ENCODE measurements around the gene ZNF778.
A peak's percentile ranks its signal among the peaks of the same experiment; 100 is the strongest.
"Not testable (repeated sequence)": the region's sequence is repeated elsewhere in the genome, so short reads cannot be mapped to it uniquely, and the experiment has no call there.

ZNF778 gene

DNA sequence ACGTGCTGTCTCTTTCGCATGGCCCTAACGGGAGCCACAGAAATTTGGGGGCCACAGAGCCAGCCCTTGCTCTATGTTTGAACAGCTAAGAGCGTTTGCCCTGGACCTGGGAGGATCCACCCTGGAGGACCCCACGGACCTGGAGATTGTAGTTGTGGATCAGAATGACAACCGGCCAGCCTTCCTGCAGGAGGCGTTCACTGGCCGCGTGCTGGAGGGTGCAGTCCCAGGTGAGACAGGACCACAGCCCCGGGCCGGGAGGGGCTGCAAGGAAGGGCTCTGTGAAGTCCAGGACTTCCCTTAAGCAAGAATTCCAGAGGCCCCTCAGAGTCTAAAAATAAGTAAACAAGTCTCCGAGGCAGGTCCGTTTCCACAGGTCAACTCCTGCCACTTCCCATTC is 34.0 kb upstream of the ZNF778 start:
- no peak for DNase-seq (ENCODE audit: low read depth)

DNA sequence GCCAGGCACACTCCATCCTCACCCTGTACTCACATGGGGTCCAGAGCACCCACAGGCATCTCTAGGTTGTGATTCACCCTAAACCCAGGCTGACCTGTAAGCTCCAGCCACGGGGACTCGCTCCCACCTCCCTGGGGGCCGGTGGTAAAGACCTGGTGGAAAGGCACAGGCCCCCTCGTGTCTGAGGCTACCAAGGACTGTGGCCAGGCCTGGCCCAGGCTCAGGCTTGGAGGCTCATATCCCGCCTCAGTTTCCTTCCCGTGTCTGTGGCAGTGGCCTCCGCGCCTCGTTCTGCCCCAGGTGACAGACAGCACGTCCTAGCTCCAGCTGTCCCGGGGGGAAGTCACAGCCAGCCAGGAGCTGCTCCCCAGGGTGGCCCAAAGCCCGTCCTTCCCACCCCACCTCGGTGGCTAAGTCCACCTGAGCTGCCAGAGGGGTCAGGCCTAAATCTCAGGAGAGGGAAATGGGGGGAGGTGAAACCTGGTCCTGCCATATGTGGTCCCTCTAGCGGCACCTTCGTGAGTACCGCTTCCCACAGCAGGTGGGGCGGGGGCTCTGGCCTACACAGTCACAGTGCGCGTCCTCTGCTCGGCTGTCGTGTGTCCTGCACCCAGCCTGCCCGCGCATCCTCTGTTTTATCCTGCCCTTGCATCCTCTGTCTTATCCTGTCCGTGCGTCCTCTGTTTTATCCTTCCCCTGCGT is 33.4 kb upstream of the ZNF778 start:
- no peak for DNase-seq (ENCODE audit: low read depth)

DNA sequence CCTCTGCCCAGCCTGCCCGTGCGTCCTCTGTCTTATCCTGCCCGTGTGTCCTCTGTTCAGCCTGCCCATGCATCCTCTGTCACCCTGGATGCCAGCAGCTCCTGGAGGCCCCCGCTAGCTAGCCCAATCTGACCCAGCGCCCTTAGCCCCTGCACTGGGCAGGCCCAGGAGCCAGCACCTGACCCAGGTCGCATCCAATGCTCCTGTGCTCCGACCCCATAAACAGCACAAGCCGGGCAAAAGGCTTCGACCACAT is 32.9 kb upstream of the ZNF778 start:
- DNase-seq (ENCODE audit: low read depth), result no peak

DNA sequence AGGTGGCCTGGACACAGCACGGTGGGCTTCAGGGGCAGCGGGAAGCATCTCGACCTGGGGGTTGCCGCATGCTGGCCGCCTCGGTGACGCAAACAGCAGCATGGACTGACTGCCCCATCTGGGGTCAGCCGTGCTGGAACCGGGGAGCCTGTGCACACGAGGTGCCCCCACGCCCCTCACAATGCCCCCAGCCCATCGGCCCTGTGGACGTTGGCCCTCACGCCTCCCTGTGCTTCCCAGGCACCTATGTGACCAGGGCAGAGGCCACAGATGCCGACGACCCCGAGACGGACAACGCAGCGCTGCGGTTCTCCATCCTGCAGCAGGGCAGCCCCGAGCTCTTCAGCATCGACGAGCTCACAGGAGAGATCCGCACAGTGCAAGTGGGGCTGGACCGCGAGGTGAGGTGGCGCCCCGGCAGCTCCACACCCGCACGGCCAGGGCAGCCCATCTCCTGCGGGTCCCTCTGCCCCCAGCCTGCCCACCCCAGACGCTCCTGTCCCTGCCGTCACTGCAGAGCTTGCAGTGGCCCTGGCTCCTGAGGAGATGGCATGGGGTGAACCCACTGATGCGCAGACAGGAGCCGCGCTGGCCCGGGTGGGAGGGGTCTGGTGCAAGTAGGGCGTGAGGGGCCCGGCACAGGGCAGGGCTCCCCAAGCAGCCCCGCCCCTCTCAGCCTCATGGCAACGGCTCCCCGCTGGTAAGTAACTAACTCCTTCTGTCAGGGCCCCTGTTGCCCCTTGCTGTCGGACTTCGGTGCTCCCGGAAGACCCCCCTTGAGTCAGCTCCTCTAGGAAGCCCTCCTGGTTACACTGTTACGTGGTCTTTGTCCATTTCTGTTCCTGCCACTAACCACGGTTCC is 32.3 kb upstream of the ZNF778 start:
- no peak for DNase-seq (ENCODE audit: low read depth)

DNA sequence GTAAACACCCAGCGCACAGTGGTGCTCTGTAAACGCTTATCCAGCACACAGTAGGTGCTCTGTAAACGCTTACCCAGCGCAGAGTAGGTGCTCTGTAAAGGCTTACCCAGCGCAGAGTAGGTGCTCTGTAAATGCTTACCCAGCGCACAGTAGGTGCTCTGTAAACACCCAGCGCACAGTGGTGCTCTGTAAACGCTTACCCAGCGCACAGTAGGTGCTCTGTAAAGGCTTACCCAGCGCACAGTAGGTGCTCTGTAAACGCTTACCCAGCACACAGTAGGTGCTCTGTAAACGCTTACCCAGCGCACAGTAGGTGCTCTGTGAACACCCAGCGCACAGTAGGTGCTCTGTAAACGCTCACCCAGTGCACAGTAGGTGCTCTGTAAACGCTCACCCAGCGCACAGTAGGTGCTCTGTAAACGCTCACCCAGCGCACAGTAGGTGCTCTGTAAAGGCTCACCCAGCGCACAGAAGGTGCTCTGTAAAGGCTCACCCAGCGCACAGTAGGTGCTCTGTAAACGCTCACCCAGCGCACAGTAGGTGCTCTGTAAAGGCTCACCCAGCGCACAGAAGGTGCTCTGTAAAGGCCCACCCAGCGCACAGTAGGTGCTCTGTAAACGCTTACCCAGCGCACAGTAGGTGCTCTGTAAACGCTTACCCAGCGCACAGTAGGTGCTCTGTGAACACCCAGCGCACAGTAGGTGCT is 31.5 kb upstream of the ZNF778 start:
- DNase-seq (ENCODE audit: low read depth), result not testable (repeated sequence)

DNA sequence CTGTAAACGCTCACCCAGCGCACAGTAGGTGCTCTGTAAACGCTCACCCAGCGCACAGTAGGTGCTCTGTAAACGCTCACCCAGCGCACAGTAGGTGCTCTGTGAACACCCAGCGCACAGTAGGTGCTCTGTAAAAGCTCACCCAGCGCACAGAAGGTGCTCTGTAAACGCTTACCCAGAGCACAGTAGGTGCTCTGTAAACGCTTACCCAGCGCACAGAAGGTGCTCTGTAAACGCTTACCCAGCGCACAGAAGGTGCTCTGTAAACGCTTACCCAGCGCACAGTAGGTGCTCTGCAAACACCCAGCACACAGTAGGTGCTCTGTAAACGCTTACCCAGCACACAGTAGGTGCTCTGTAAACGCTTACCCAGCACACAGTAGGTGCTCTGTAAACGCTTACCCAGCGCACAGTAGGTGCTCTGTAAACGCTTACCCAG is 30.9 kb upstream of the ZNF778 start:
- not testable (repeated sequence) for DNase-seq (ENCODE audit: low read depth)

DNA sequence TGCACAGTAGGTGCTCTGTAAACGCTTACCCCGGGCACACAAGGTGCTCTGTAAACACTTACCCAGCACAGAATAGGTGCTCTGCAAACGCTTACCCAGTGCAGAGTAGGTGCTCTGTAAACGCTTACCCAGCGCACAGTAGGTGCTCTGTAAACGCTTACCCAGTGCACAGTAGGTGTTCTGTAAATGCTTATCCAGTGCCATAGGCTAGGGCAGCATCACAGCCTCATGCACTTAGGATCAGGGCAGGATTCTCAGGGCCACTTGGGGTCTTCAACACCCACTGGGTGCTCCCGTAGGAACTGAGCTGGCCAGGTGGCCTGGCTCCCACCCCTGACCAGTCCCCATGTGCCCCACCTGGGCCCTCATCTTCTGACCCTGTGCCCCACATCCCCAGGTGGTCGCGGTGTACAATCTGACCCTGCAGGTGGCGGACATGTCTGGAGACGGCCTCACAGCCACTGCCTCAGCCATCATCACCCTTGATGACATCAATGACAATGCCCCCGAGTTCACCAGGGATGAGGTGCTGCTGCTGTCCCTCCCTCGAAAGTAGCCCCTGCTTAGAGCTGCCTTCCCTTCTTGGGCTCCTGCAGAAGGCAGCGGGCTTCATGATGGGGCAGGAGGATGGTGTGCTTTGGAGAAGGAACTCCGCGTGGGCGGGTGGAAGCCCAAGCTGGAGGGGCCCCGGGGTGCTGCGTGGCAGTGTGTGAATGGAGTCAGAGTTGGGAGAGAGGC is 30.3 kb upstream of the ZNF778 start:
- DNase-seq (ENCODE audit: low read depth), result no peak

DNA sequence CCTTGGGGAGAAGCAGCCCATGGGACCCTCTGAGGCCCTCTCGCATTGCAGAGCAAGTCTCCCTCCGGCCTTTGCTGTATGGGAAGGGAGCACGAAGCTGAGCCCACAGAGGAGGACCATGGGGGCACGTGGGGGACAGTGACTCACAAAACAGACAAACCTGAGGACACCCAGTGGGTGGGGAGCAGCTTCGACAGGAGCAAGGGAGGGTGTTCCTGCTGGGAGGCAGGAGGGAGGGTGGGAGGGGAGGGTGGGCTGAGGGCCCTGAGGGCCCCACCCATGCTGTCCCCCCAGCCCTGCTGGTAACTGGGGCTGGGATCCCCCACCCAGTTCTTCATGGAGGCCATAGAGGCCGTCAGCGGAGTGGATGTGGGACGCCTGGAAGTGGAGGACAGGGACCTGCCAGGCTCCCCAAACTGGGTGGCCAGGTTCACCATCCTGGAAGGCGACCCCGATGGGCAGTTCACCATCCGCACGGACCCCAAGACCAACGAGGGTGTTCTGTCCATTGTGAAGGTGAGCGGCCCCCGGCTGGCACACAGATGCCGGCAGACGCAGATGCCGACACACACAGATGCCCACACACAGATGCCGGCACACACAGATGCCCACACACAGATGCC is 29.6 kb upstream of the ZNF778 start:
- no peak for DNase-seq (ENCODE audit: low read depth)

DNA sequence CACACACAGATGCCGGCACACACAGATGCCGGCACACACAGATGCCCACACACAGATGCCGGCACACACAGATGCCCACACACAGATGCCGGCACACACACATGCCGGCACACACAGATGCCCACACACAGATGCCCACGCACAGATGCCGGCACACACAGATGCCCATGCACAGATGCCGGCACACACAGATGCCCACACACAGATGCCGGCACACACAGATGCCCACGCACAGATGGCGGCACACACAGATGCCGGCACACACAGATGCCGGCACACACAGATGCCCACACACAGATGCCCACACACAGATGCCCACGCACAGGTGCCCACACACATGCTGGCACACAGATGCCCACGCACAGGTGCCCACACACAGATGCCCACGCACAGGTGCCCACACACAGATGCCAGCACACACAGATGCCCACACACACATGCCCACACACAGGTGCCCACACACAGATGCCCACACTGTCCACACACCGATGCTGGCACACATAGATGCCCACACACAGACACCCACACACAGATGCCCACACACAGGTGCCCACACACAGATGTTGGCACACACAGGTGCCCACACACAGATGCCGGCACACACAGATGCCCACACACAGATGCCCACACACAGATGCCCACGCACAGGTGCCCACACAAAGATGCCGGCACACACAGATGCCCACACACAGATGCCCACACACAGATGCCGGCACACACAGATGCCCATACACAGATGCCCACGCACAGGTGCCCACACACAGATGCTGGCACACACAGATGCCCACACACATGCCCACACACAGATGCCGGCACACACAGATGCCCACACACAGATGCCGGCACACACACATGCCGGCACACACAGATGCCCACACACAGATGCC is 28.8 kb upstream of the ZNF778 start:
- not testable (repeated sequence) for DNase-seq (ENCODE audit: low read depth)

DNA sequence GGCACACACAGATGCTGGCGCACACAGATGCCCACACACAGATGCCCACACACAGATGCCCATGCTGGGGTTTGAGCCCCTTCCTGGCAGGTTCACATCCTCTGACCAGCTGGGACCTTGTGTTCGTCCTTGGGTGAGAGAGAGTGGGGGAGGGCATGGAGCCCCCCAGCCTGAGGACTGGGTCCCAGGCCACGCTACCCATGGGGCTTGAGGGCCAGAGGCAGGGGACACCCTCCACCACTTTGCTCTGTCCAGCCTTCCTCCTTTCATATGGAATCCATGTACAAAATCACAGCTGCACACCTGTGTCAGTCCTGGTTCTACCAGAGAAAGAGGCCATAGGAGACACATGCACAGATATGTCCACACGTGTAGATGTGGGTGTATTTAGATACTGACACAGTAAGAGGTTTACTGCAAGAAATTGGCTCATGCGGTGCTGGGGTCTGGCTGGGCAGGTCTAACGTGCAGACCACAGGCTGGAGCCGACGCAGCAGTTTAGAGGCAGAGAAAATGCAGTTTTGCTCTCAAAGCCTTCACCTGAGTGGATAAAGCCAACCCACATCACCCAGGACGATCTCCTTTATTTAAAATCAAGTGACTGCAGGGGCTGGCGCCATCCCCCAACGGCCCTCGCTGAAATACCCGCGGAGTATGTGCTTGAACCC is 28.0 kb upstream of the ZNF778 start:
- DNase-seq (ENCODE audit: low read depth), result no peak

DNA sequence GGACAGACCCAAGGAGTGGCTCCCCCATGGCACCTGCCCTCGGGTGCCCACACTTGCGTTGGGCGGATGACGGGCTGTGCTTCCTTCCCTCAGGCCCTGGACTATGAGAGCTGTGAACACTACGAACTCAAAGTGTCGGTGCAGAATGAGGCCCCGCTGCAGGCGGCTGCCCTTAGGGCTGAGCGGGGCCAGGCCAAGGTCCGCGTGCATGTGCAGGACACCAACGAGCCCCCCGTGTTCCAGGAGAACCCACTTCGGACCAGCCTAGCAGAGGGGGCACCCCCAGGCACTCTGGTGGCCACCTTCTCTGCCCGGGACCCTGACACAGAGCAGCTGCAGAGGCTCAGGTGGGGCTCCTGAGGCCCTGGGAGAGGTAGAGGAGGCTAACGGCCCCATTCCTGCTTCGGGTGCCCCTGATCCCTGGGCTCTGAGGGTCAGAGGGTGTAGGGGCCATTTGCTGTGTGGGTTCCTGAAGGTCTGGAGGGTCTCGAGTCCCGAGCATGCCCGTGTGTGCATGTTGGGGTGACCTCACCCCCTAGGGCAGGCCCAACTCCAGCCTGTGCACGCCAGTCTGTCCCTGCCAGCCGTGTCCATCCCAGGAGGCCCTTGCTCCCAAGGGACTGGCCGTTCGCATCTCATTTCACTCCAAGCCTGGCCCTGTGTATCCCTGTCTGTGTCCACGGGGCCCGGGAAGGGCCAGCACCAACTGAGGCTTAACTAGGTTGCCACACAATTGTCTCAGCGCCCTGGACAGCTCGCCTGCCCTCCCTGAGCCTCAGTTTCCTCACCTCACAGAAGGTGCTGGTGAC is 27.1 kb upstream of the ZNF778 start:
- DNase-seq (ENCODE audit: low read depth), result no peak

DNA sequence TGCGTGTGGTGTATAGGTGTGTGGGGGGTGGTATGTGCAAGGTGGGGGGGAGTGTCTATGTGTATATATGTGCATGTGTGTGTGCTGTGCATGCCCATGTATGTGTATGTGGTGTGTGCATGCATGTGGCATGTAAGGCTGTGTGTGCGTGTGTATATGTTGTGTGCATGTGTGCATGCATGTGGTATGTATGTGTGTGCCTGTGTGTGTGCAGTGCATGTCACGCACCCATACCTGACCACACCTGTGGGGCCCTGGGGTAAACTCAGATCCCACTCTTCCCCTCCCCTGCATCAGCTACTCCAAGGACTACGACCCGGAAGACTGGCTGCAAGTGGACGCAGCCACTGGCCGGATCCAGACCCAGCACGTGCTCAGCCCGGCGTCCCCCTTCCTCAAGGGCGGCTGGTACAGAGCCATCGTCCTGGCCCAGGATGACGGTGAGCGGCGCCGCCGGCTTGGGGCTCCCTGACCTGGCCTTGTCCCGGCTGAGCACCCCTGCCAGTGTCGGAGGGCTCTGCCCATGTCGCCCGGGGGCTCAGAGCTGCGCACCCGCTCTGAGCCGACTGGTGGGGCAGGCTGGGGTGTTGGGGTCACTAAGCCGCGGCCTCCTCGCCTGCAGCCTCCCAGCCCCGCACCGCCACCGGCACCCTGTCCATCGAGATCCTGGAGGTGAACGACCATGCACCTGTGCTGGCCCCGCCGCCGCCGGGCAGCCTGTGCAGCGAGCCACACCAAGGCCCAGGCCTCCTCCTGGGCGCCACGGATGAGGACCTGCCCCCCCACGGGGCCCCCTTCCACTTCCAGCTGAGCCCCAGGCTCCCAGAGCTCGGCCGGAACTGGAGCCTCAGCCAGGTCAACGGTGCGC is 26.2 kb upstream of the ZNF778 start:
- DNase-seq (ENCODE audit: low read depth), result no peak

DNA sequence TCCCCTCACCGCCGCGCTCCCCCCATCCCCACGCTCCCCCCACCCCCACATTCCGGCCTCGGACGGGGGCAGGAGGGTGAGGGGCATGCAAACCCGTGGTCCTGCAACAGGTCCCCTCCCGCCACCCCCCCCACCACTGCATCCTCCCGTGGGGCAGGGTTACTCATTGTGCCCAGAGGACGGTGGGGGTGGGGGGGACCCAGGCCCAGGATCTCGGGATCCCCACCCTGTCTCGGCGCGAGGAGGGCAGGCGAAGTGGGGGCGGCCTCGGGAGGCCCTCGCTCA is 25.7 kb upstream of the ZNF778 start:
- DNase-seq (ENCODE audit: low read depth), result no peak

DNA sequence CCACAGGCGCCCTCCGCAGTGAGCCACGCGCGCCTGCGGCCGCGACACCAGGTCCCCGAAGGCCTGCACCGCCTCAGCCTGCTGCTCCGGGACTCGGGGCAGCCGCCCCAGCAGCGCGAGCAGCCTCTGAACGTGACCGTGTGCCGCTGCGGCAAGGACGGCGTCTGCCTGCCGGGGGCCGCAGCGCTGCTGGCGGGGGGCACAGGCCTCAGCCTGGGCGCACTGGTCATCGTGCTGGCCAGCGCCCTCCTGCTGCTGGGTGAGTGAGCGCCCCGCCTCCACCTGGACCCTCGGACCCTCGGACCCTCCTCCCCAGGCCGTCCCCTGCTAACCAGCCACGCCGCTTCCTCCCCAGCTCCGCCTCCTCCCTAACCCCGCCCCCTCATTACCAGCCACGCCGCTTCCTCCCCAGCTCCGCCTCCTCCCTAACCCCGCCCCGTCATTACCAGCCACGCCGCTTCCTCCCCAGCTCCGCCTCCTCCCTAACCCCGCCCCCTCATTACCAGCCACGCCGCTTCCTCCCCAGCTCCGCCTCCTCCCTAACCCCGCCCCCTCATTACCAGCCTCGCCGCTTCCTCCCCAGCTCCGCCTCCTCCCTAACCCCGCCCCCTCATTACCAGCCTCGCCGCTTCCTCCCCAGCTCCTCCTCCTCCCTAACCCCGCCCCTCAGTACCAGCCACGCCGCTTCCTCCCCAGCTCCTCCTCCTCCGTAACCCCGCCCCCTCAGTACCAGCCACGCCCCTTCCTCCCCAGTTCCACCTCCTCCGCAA is 25.1 kb upstream of the ZNF778 start:
- peak; percentile 62 for DNase-seq (ENCODE audit: low read depth)

DNA sequence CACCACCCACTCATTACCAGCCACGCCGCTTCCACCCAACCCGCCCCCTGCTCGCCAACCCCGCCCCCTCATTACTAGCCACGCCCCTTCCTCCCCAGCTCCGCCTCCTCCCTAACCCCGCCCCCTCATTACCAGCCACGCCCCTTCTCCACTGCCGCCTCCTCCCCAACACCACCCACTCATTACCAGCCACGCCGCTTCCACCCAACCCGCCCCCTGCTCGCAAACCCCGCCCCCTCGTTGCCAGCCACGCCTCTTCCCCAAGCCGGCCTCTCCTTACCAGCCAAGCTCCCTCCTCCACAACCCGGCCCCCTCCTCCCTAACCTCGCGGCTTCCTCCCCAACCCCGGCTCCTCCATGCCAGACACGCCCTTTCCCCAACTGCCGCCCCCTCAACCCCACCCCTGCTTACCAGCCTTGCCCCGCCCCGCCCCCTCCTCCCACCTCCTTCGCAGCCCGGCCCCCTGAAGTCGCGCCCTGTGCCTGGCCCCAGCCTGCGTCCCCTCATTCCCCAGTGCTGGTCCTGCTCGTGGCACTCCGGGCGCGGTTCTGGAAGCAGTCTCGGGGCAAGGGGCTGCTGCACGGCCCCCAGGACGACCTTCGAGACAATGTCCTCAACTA is 24.4 kb upstream of the ZNF778 start:
- no peak for DNase-seq (ENCODE audit: low read depth)

DNA sequence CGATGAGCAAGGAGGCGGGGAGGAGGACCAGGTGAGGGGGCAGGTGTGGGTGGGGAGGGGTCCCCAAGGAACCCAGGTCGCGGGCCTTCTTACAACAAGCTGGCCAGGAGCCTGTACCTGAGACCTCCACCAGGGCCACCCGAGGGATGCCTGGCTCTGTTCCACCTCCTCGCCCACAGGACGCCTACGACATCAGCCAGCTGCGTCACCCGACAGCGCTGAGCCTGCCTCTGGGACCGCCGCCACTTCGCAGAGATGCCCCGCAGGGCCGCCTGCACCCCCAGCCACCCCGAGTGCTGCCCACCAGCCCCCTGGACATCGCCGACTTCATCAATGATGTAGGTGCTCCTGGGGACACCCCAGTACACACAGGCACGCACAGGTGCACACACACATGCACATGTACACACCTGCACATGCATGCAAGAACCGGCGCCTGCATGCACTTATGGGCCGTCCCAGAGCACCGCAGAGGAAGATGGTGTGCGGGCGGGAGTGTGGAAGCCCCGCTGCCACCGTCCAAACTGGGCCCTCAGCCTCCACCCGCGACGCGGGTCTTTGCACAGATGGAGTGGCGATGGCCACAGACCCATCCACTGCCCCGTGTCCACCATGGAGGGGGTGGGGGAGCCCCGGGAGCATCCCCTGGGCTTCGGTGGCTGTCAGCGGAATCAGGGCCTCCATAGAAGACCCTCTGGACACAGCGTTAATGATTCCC is 23.8 kb upstream of the ZNF778 start:
- no peak for DNase-seq (ENCODE audit: low read depth)
